H9 (cell line): ENCODE data around the gene CEP83. TPM values are rescaled to one million over a fixed set of nuclear protein-coding genes. Genes with fewer than 3 reads are reported as not detected.

ENCODE experiments used
- DNase-seq: peaks from one replicate; pipeline ENCODE4 v3.0.0-alpha.2; 2017
- H2AFZ ChIP-seq: one replicate; pipeline ENCODE4 v1.6.1; 2013; ENCODE audit warnings: mild to moderate bottlenecking, low read length, control low read depth, moderate library complexity
- H2AK5ac ChIP-seq: 2 replicates; pipeline ENCODE4 v1.6.1; 2013; ENCODE audit warnings: low read length, control low read depth, mixed read lengths; ENCODE audit not compliant: insufficient read length
- H2BK120ac ChIP-seq: one replicate; pipeline ENCODE4 v1.6.1; 2013; ENCODE audit warnings: low read depth, mild to moderate bottlenecking, low read length, control low read depth, inconsistent platforms; ENCODE audit not compliant: poor library complexity, severe bottlenecking
- H2BK12ac ChIP-seq: 2 replicates; pipeline ENCODE4 v1.6.1; 2013; ENCODE audit warnings: low read length, control low read depth, mixed read lengths, low read depth; ENCODE audit not compliant: insufficient read length
- H2BK15ac ChIP-seq: 2 replicates; pipeline ENCODE4 v1.6.1; 2013; ENCODE audit warnings: low read depth, low read length, control low read depth
- H2BK20ac ChIP-seq: one replicate; pipeline ENCODE4 v1.6.1; 2013; ENCODE audit warnings: low read depth, mild to moderate bottlenecking, low read length, control low read depth, inconsistent platforms; ENCODE audit not compliant: poor library complexity, severe bottlenecking
- H2BK5ac ChIP-seq: 2 replicates; pipeline ENCODE4 v1.6.1; 2013; ENCODE audit warnings: low read length, control low read depth, mixed read lengths; ENCODE audit not compliant: insufficient read length
- H3K14ac ChIP-seq: 2 replicates; pipeline ENCODE4 v1.6.1; 2013; ENCODE audit warnings: low read length, control low read depth; ENCODE audit not compliant: insufficient read depth
- H3K18ac ChIP-seq: 2 replicates; pipeline ENCODE4 v1.6.1; 2013; ENCODE audit warnings: low read depth, mild to moderate bottlenecking, mixed read lengths, low read length, control low read depth; ENCODE audit not compliant: insufficient read length
- H3K23ac ChIP-seq: 2 replicates; pipeline ENCODE4 v1.6.1; 2013; ENCODE audit warnings: low read length, control low read depth, mixed read lengths, low read depth; ENCODE audit not compliant: insufficient read length
- H3K23me2 ChIP-seq: 2 replicates; pipeline ENCODE4 v1.6.1; 2013; ENCODE audit warnings: low read depth, mild to moderate bottlenecking, mixed read lengths, low read length, control low read depth; ENCODE audit not compliant: insufficient read length, poor library complexity, severe bottlenecking
- H3K27ac ChIP-seq: 2 replicates; pipeline ENCODE4 v1.5.1; 2013; ENCODE audit warnings: low read length, control low read depth, mixed read lengths, low read depth; ENCODE audit not compliant: insufficient read length
- H3K27me3 ChIP-seq: 2 replicates; pipeline ENCODE4 v1.6.1; 2013; ENCODE audit warnings: low read length, control low read depth, inconsistent platforms; ENCODE audit not compliant: insufficient read depth
- H3K4ac ChIP-seq: 2 replicates; pipeline ENCODE4 v1.6.1; 2013; ENCODE audit warnings: low read depth, mild to moderate bottlenecking, control low read depth, inconsistent platforms, low read length, moderate library complexity
- H3K4me1 ChIP-seq: 2 replicates; pipeline ENCODE4 v1.6.1; 2013; ENCODE audit warnings: low read length, control low read depth, inconsistent platforms; ENCODE audit not compliant: insufficient read depth
- H3K4me2 ChIP-seq: 2 replicates; pipeline ENCODE4 v1.6.1; 2013; ENCODE audit warnings: low read length, control low read depth, mixed read lengths; ENCODE audit not compliant: insufficient read length, insufficient read depth
- H3K56ac ChIP-seq: 2 replicates; pipeline ENCODE4 v1.6.1; 2013; ENCODE audit warnings: low read depth, mild to moderate bottlenecking, mixed read lengths, low read length, control low read depth; ENCODE audit not compliant: insufficient read length
- H3K79me1 ChIP-seq: 2 replicates; pipeline ENCODE4 v1.6.1; 2013; ENCODE audit warnings: low read depth, mild to moderate bottlenecking, moderate library complexity, low read length, control low read depth, inconsistent platforms; ENCODE audit not compliant: insufficient read depth, poor library complexity, severe bottlenecking
- H3K79me2 ChIP-seq: 2 replicates; pipeline ENCODE4 v1.6.1; 2013; ENCODE audit warnings: low read length, control low read depth, inconsistent platforms; ENCODE audit not compliant: insufficient read depth
- H3K9ac ChIP-seq: 2 replicates; pipeline ENCODE4 v1.6.1; 2013; ENCODE audit warnings: low read length, control low read depth, mixed read lengths; ENCODE audit not compliant: insufficient read length; ENCODE audit errors: extremely low read depth
- H3K9me3 ChIP-seq: one replicate; pipeline ENCODE4 v1.6.1; 2013; ENCODE audit warnings: low read depth, low read length, inconsistent platforms; ENCODE audit not compliant: control insufficient read depth
- H3T11ph ChIP-seq: one replicate; pipeline ENCODE4 v1.6.1; 2013; ENCODE audit warnings: mild to moderate bottlenecking, low read length, control low read depth, inconsistent platforms
- H4K20me1 ChIP-seq: one replicate; pipeline ENCODE4 v1.6.1; 2013; ENCODE audit not compliant: control insufficient read depth, insufficient read length, insufficient read depth
- H4K5ac ChIP-seq: 2 replicates; pipeline ENCODE4 v1.6.1; 2013; ENCODE audit warnings: low read depth, mild to moderate bottlenecking, mixed read lengths, low read length, control low read depth; ENCODE audit not compliant: insufficient read length
- H4K8ac ChIP-seq: replicated peaks from 2 replicates; pipeline ENCODE4 v1.6.1; 2013; ENCODE audit warnings: low read length, control low read depth, mixed read lengths, low read depth; ENCODE audit not compliant: insufficient read length
- H4K91ac ChIP-seq: 2 replicates; pipeline ENCODE4 v1.6.1; 2013; ENCODE audit warnings: low read depth, mild to moderate bottlenecking, moderate library complexity, mixed read lengths, low read length, control low read depth; ENCODE audit not compliant: insufficient read length
- H3K27ac Mint-ChIP-seq, 3 experiments: 2 replicates in 2 of 3; 3 replicates in 1 of 3; pipeline ENCODE4 v1.8.0; 2020 to 2021; ENCODE audit warnings: mixed read lengths in 3 of 3, mild to moderate bottlenecking in 1 of 3, moderate library complexity in 1 of 3
- H3K27me3 Mint-ChIP-seq: 2 replicates; pipeline ENCODE4 v1.8.0; 2021; ENCODE audit warnings: low read depth, mild to moderate bottlenecking, moderate library complexity, mixed read lengths
- H3K36me3 Mint-ChIP-seq, 3 experiments: 2 replicates in 2 of 3; 3 replicates in 1 of 3; pipeline ENCODE4 v1.8.0; 2020 to 2021; ENCODE audit warnings: low read depth in 3 of 3, mixed read lengths in 3 of 3; ENCODE audit not compliant: insufficient read depth in 1 of 3
- H3K4me1 Mint-ChIP-seq, 2 experiments: 2 replicates each; pipeline ENCODE4 v1.8.0; 2020; ENCODE audit warnings: mixed read lengths in 2 of 2
- H3K4me3 Mint-ChIP-seq, 2 experiments: 2 replicates in 1 of 2; 3 replicates in 1 of 2; pipeline ENCODE4 v1.8.0; 2020 to 2021; ENCODE audit warnings: mild to moderate bottlenecking in 2 of 2, mixed read lengths in 2 of 2, moderate library complexity in 1 of 2
- H3K9me3 Mint-ChIP-seq, 2 experiments: 2 replicates in 1 of 2; 3 replicates in 1 of 2; pipeline ENCODE4 v1.8.0; 2020; ENCODE audit warnings: mild to moderate bottlenecking in 2 of 2, mixed read lengths in 2 of 2, moderate library complexity in 1 of 2
- total RNA-seq: library from RNA; stranded (reverse); gene quantifications from 2 replicates; pipeline ENCODE4 v1.2.1, GENCODE V29; 2021
- TF ChIP-seq, protein P1 (sequence below): fragments of 200-600 bp; sonication (generic); conservative IDR thresholded peaks from 3 replicates; pipeline ENCODE4 v1.8.0; 2021; ENCODE audit warnings: antibody characterized with exemption, mild to moderate bottlenecking

Gene CEP83
- total RNA-seq, 1 experiment from 2014 or later: 26.5 TPM

- Histone ChIP-seq H4K91ac (no peak overlapping the region), H3K79me1 (no peaks in the 10 kb centered on the region), H3K18ac (no peak overlapping the region), H2BK120ac (no peak overlapping the region), H3K27me3 (no peaks in the 10 kb centered on the region), H3K27ac (no peak overlapping the region), H2BK5ac (no peak overlapping the region), H3K56ac (no peak overlapping the region), H4K5ac (no peak overlapping the region), H3K23ac (no peak overlapping the region), H3K9ac (no peak overlapping the region), H2BK20ac (no peak overlapping the region), H3K14ac (no peak overlapping the region), H2AK5ac (no peak overlapping the region), H3K79me2 (no peaks in the 10 kb centered on the region), H2AFZ (no peak overlapping the region), H4K20me1 (no peaks in the 10 kb centered on the region), H2BK12ac (no peak overlapping the region), H4K8ac (no peak overlapping the region), H2BK15ac (no peak overlapping the region), H3K4me1 (no peaks in the 10 kb centered on the region), H3K4ac (no peak overlapping the region), H3T11ph (no peak overlapping the region), H3K23me2 (no peaks in the 10 kb centered on the region), H3K4me2 (no peak overlapping the region), H3K9me3 (peaks cover 22% of the 10 kb centered on the region)
- Mint-ChIP-seq H3K36me3 (peaks cover 54 to 81% (median 76%) of the 10 kb centered on the region in 3 experiments), H3K4me3 (no peak overlapping the region), H3K27me3 (no peaks in the 10 kb centered on the region), H3K27ac (no peak overlapping the region), H3K4me1 (no peaks in the 10 kb centered on the region), H3K9me3 (peaks cover 56 to 65% of the 10 kb centered on the region in 2 experiments)
- no peak for DNase-seq
- TF ChIP-seq, protein P1, sequence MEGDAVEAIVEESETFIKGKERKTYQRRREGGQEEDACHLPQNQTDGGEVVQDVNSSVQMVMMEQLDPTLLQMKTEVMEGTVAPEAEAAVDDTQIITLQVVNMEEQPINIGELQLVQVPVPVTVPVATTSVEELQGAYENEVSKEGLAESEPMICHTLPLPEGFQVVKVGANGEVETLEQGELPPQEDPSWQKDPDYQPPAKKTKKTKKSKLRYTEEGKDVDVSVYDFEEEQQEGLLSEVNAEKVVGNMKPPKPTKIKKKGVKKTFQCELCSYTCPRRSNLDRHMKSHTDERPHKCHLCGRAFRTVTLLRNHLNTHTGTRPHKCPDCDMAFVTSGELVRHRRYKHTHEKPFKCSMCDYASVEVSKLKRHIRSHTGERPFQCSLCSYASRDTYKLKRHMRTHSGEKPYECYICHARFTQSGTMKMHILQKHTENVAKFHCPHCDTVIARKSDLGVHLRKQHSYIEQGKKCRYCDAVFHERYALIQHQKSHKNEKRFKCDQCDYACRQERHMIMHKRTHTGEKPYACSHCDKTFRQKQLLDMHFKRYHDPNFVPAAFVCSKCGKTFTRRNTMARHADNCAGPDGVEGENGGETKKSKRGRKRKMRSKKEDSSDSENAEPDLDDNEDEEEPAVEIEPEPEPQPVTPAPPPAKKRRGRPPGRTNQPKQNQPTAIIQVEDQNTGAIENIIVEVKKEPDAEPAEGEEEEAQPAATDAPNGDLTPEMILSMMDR: no peak
These were observed 139.6 kb downstream of the CEP83 start for GRCh38 chr12:94320109-94320508.
